ENCODE results near the gene WDR3.

- TF ChIP-seq POLR2AphosphoS5 (IDR thresholded peaks at IDR 0.05; ENCODE audit: low read depth, low read length) (no peak), CTCF (IDR thresholded peaks at IDR 0.05) (no peak), SIN3A (IDR thresholded peaks at IDR 0.05; ENCODE audit: borderline replicate concordance, insufficient read depth, low read depth, low read length) (no peak), REST (IDR thresholded peaks at IDR 0.05; ENCODE audit: insufficient read depth in 1 of 2, low read depth in 2 of 2, low read length in 1 of 2) (no peak), TCF7L2 (IDR thresholded peaks at IDR 0.05; ENCODE audit: low read depth, low read length) (no peak)
Measured at GRCh38 chr1:117964290-117965038, 34.9 kb downstream of the WDR3 start.

All from Panc1 (cell line).